GM21447 (cell line): ENCODE data around the gene MINDY1.

Source experiments
- ATAC-seq: cut with Tn5 transposase; IDR thresholded peaks from one replicate; pipeline ENCODE4 v1.9.1; 2021; ENCODE audit not compliant: unreplicated experiment

Gene MINDY1

DNA sequence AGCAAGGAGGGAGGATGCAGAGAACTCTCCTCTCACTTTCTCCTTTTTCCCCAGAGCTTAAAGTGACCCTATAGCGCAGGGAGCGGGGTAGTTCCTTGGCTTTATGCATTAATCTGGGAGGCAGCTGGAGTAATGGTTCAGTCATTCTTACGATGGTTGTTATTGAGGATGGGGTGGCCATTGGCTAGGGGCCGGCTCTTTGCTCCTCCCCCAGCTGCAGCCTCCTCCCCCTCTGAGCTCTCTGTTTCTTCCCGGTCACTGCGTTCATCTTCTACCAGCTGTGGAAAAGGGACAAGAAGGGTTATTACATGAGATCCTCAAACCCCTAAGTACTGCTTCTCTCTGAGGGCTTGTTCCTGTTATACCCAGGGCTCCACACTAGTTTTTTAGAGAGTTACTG, 40.7 kb downstream of the MINDY1 start:
- ATAC-seq = no peak

DNA sequence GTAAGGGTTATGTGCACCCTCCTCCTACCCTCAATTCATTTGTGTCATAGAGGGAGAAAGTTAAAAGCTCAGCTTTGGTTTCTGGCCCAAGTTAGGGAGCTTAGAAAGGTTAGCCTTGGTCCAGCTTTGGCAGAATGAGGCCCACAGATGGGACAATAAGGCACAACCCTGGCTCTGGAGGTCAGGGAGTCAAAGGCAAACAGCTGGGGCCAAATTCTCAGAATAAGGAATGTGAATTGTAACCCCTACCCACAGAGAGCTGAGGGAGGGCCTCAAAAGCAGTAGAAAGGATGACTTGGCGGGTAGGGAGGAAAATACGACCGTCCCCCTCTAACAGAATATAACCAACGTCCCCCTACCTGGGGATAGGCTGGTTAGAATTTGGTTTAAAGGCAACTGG, 41.1 kb downstream of the MINDY1 start:
- ATAC-seq = no peak

DNA sequence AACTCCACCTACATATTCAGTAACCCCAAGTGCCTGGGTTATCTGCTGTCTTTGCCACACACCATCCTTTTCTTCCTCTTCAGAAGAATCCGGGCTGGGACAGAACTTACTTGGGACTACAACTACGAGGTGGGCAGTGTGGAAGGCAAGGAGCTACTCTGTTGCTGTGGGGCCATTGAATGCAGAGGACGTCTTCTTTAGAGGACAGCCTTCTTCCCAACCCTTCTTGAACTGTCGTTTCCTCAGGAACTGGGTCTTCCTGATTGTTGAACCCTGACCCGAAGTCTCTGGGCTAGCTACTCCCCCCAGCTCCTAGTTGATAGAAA, 42.6 kb downstream of the MINDY1 start:
- no peak for ATAC-seq

DNA sequence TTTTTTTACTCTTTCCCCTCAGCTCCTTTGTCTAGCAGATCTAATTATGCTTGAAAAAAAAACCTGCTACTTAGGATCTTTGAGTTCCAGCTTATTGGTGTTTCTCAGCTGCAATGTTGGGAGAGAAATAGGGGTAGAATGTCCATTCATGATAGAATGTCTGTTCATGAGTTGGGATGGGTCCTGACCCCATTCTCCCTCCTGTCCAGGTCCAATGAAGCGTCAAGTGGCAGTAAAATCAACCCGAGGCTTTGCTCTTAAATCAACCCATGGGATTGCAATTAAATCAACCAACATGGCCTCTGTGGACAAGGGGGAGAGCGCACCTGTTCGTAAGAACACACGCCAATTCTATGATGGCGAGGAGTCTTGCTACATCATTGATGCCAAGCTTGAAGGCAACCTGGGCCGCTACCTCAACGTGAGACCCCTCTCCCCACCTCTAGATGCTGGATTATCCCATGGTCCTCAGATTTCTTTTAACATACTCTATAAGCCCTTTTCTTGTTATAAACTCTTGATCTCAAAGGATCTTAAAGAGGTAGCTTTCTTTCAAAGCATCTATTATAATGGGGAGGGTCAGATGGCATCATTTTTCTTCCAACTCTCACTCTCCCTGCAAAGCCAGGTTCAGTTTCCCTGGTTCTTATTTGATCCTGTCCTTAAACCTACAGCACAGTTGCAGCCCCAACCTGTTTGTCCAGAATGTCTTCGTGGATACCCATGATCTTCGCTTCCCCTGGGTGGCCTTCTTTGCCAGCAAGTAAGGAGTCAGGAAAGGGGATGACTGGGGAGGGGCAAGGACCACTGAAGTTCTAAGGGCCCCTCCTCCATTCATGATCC, 43.2 kb downstream of the MINDY1 start:
- no peak for ATAC-seq

DNA sequence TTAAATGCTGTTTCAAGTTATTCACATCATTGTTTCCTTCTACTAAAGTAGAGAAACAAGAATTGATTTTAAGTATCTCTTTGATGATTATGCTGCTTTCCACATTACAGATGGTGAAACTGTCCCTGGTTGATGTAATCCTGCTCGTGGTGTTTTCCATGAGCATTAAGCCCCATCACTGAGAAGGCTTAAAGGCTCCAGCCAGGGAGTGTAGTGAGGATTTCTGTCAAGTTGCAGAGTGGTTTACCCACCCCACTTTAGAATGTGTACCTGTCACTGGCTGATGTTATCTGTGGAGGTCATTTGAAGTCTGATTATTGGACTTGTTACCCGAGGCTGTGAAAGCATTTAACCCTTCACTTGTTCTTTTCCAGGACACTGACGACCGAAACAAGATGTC, 44.9 kb downstream of the MINDY1 start:
- no peak for ATAC-seq

DNA sequence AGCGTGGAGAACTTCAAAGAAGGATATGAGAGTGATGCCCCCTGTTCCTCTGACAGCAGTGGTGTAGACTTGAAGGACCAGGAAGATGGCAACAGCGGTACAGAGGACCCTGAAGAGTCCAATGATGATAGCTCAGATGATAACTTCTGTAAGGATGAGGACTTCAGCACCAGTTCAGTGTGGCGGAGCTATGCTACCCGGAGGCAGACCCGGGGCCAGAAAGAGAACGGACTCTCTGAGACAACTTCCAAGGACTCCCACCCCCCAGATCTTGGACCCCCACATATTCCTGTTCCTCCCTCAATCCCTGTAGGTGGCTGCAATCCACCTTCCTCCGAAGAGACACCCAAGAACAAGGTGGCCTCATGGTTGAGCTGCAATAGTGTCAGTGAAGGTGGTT, 46.1 kb downstream of the MINDY1 start:
- no peak for ATAC-seq

DNA sequence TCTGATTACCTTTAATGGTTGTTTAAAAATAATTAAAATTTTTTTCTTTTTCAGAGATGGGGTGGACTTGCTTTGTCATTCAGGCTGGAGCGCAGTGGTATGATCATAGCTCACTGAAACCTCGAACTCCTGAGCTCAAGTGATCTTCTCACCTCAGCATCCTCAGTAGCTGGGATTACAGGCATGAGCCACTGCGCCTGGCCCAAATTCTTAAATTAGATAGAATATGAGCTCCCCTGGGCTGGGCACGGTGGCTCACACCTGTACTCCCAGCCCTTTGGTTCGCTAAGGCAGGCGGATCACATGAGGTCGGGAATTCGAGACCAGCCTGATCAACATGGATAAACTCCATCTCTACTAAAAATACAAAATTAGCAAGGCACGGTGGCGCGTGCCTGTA, 49.0 kb downstream of the MINDY1 start:
- no peak for ATAC-seq

DNA sequence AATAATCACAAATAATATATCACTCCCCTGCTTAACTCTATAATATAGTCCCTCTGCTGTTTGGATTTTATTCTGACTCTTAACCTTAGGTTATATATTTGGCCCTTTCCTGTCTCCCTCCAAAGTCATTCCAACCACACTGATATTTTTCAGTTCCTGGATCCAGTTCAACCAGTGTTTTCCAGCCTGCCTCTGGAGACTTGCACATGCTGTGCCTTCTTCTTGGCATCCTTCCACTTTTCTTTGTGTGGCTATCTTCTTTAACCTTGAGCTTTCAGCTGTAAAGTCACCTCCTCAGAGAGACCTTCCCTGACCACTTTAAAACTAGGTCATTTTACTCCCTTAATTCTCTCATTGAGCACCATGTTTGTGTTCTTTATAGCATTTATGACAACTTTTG, 51.4 kb downstream of the MINDY1 start:
- ATAC-seq = no peak

DNA sequence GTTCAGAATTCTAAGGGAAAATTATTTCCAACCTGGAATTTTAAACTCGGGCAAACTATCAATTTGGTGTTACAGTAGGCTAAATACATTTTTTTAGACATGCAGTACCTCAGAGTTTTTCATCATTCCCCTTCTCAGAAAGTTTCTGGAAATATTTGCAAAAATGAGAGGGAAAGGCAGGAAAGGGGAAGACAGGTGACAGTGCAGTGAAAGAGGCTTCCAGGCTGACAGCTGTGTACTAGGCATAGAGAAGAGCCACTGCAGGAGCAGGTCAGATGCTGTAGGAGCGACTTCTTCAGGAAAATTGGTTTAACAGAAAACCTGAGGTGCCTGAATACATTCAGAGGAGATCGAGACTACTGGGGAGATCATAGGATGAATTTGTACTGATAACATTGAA, 52.0 kb downstream of the MINDY1 start:
- ATAC-seq = no peak
